HepG2 (cell line): ENCODE results near the gene DCST2. TPM values are rescaled to one million over a fixed set of nuclear protein-coding genes. Genes with fewer than 3 reads are reported as not detected.
A peak's percentile ranks its signal among the peaks of the same experiment; 100 is the strongest.

Source experiments
- AFF4 ChIP-seq: sonication (generic); formaldehyde crosslinking; IDR thresholded peaks from 2 replicates; pipeline ENCODE4 v1.4.0; 2020; ENCODE audit warnings: missing genetic modification reagents
- NRL ChIP-seq: sonication (generic); formaldehyde crosslinking; IDR thresholded peaks from 2 replicates; pipeline ENCODE4 v1.5.0; 2020; ENCODE audit warnings: missing genetic modification reagents, mild to moderate bottlenecking, moderate library complexity, borderline replicate concordance
- PLRG1 ChIP-seq: fragments of 450-650 bp; conservative IDR thresholded peaks from 2 replicates; pipeline ENCODE4 v1.6.1; 2016
- POGZ ChIP-seq: sonication (generic); formaldehyde crosslinking; IDR thresholded peaks from 2 replicates; pipeline ENCODE4 v1.4.0; 2020; ENCODE audit warnings: mild to moderate bottlenecking, missing genetic modification reagents
- SRSF9 ChIP-seq: fragments of 200-400 bp; formaldehyde crosslinking; IDR thresholded peaks from 2 replicates; pipeline ENCODE4 v1.6.1; 2018; ENCODE audit warnings: borderline replicate concordance, mild to moderate bottlenecking, low read depth, low read length; ENCODE audit not compliant: insufficient read depth, poor library complexity, severe bottlenecking
- SRY ChIP-seq: sonication (generic); formaldehyde crosslinking; IDR thresholded peaks from 2 replicates; pipeline ENCODE4 v1.8.0; 2022; ENCODE audit warnings: mild to moderate bottlenecking, missing genetic modification reagents
- TBX2 ChIP-seq: sonication (generic); formaldehyde crosslinking; IDR thresholded peaks from 2 replicates; pipeline ENCODE4 v1.5.0; 2020; ENCODE audit warnings: missing genetic modification reagents, mild to moderate bottlenecking, borderline replicate concordance
- ZBTB2 ChIP-seq: sonication (generic); formaldehyde crosslinking; IDR thresholded peaks from 2 replicates; pipeline ENCODE4 v1.8.0; 2022; ENCODE audit warnings: low read depth, missing genetic modification reagents
- ZNF17 ChIP-seq: sonication (generic); formaldehyde crosslinking; IDR thresholded peaks from 2 replicates; pipeline ENCODE4 v1.5.0; 2020; ENCODE audit warnings: mild to moderate bottlenecking, missing genetic modification reagents
- ZNF280D ChIP-seq: sonication (generic); formaldehyde crosslinking; IDR thresholded peaks from 2 replicates; pipeline ENCODE4 v1.5.1; 2020; ENCODE audit warnings: mild to moderate bottlenecking, missing genetic modification reagents
- ZNF501 ChIP-seq: sonication (generic); formaldehyde crosslinking; IDR thresholded peaks from 2 replicates; pipeline ENCODE4 v1.5.1; 2020; ENCODE audit warnings: mild to moderate bottlenecking, moderate library complexity, missing genetic modification reagents
- ZNF512B ChIP-seq: sonication (generic); formaldehyde crosslinking; IDR thresholded peaks from 2 replicates; pipeline ENCODE4 v1.5.1; 2020; ENCODE audit warnings: missing genetic modification reagents, mild to moderate bottlenecking, borderline replicate concordance
- ZXDC ChIP-seq: sonication (generic); formaldehyde crosslinking; IDR thresholded peaks from 2 replicates; pipeline ENCODE4 v1.5.0; 2020; ENCODE audit warnings: mild to moderate bottlenecking, missing genetic modification reagents
- polyA plus RNA-seq, 8 experiments: library from polyadenylated mRNA; depleted of rRNA in 3 of 8; stranded (reverse) in 7 of 8; unstranded in 1 of 8; fragments of >200 nt; fragmentation: Illumina TruSeq in 4 of 8; extraction: Trizol in 4 of 8; gene quantifications; 2 replicates each; pipeline versions ENCODE4 v1.2.1 to v1.2.3, GENCODE V29; 2011 to 2016; ENCODE audit warnings: low read depth in 4 of 8, missing spikeins in 1 of 8, mixed read lengths in 1 of 8; ENCODE audit not compliant: insufficient read depth in 1 of 8
- total RNA-seq, 5 experiments: library from RNA; depleted of rRNA; stranded (reverse); fragments of >200 nt; fragmentation: Illumina TruSeq; extraction: Trizol; gene quantifications; 2 replicates each; pipeline ENCODE4 v1.2.3, GENCODE V29; 2016; ENCODE audit warnings: low read depth in 1 of 5

Gene DCST2
- total and polyA plus RNA-seq, 2 of the 13 experiments (the other 11 are each of a cell fraction or from before 2014, with no cell fraction given) = 0.74 TPM; not detected in 1

GRCh38 chr1:155003227-155003765 lies 30.3 kb downstream of the DCST2 start (continued):
- TF ChIP-seq POGZ (CRISPR knock-in tag) (no peak), ZNF501 (CRISPR knock-in tag) (no peak), ZNF280D (CRISPR knock-in tag) (peak; percentile 26; the same call in 1 of the 2 replicates), ZNF17 (CRISPR knock-in tag) (0 out of 2 replicates have a peak, but pooled peaks have one; percentile 59), AFF4 (CRISPR knock-in tag) (no peak), ZNF512B (no peak), TBX2 (no peak), PLRG1 (no peak), ZXDC (no peak), NRL (CRISPR knock-in tag) (no peak), SRSF9 (no peak), ZBTB2 (CRISPR knock-in tag) (0 out of 2 replicates have a peak, but pooled peaks have one; percentile 27), SRY (CRISPR knock-in tag) (0 out of 2 replicates have a peak, but pooled peaks have one; percentile 22)
